ENCODE measurements around the gene AHCTF1.

GRCh38 chr1:246828818-246829217 lies 102.9 kb downstream of the AHCTF1 start:
- TF ChIP-seq POLR2A (IDR thresholded peaks at IDR 0.05; ENCODE audit: low read length) (no peak), GATA1 (IDR thresholded peaks at IDR 0.05; ENCODE audit: low read depth, low read length) (no peak)

All from erythroblast (primary cell).